Measurements from ENCODE around the gene SRRT.

SRRT gene

GRCh38 chr7:100882201-100882600 lies 7.3 kb downstream of the SRRT start:
- Histone ChIP-seq H3K4me1 (ENCODE audit: insufficient read depth, low read length, severe bottlenecking) (peaks cover 32% of the 10 kb centered on the region), H3K36me3 (ENCODE audit: insufficient read depth, low read length) (peaks cover 98% of the 10 kb centered on the region)

GRCh38 chr7:100882785-100883526 lies 8.1 kb downstream of the SRRT start:
- H3K4me2 ChIP-seq (ENCODE audit: low read length): no peak overlapping the region
- H3K79me2 ChIP-seq (ENCODE audit: insufficient read depth, low read length): peaks cover 30% of the 10 kb centered on the region
- no peak overlapping the region for H3K27ac ChIP-seq (ENCODE audit: low read depth, low read length, poor library complexity, severe bottlenecking)
- peaks cover 95% of the 10 kb centered on the region for H3K36me3 ChIP-seq (ENCODE audit: insufficient read depth, low read length)
- H3K9ac ChIP-seq (ENCODE audit: low read length): no peak overlapping the region
- H3K4me3 ChIP-seq (ENCODE audit: low read depth, low read length, poor library complexity, severe bottlenecking): no peak overlapping the region
- peaks cover 32% of the 10 kb centered on the region for H3K4me1 ChIP-seq (ENCODE audit: insufficient read depth, low read length, severe bottlenecking)
- H2AFZ ChIP-seq (ENCODE audit: low read length): no peak overlapping the region
- peaks cover 2% of the 10 kb centered on the region; the same call in 1 of the 2 replicates for H4K20me1 ChIP-seq (ENCODE audit: insufficient read depth, low read length)
- no peaks in the 10 kb centered on the region for H3K9me2 ChIP-seq (ENCODE audit: low read depth, low read length)
- no peaks in the 10 kb centered on the region for H3K9me3 ChIP-seq (ENCODE audit: low read length)
- TF ChIP-seq EZH2 (IDR thresholded peaks at IDR 0.05; ENCODE audit: borderline replicate concordance, low read length) (no peak), CTCF (IDR thresholded peaks at IDR 0.05; ENCODE audit: low read length) (no peak)
- H3F3A ChIP-seq (ENCODE audit: insufficient read depth, low read length): no peaks in the 10 kb centered on the region
- no peaks in the 10 kb centered on the region for H3K27me3 ChIP-seq (ENCODE audit: insufficient read depth, low read length)

More at GRCh38 chr7:100882201-100882600, 7.3 kb downstream of the SRRT start:
- Histone ChIP-seq H3K79me2 (ENCODE audit: insufficient read depth, low read length) (peaks cover 38% of the 10 kb centered on the region), H4K20me1 (ENCODE audit: insufficient read depth, low read length) (peaks cover 2% of the 10 kb centered on the region; the same call in 1 of the 2 replicates), H3F3A (ENCODE audit: insufficient read depth, low read length) (no peaks in the 10 kb centered on the region), H3K9me3 (ENCODE audit: low read length) (no peaks in the 10 kb centered on the region), H3K9me2 (ENCODE audit: low read depth, low read length) (no peaks in the 10 kb centered on the region), H3K27me3 (ENCODE audit: insufficient read depth, low read length) (no peaks in the 10 kb centered on the region), H3K4me3 (ENCODE audit: low read depth, low read length, poor library complexity, severe bottlenecking) (no peak overlapping the region), H3K4me2 (ENCODE audit: low read length) (no peak overlapping the region), H3K9ac (ENCODE audit: low read length) (no peak overlapping the region), H2AFZ (ENCODE audit: low read length) (no peak overlapping the region), H3K27ac (ENCODE audit: low read depth, low read length, poor library complexity, severe bottlenecking) (no peak overlapping the region)
- TF ChIP-seq EZH2 (IDR thresholded peaks at IDR 0.05; ENCODE audit: borderline replicate concordance, low read length) (no peak), CTCF (IDR thresholded peaks at IDR 0.05; ENCODE audit: low read length) (no peak)

- Histone ChIP-seq H3K27ac (ENCODE audit: low read depth, low read length, poor library complexity, severe bottlenecking) (no peak overlapping the region), H3K4me2 (ENCODE audit: low read length) (no peak overlapping the region), H3K79me2 (ENCODE audit: insufficient read depth, low read length) (peaks cover 11% of the 10 kb centered on the region), H3K4me1 (ENCODE audit: insufficient read depth, low read length, severe bottlenecking) (peaks cover 32% of the 10 kb centered on the region), H2AFZ (ENCODE audit: low read length) (no peak overlapping the region), H3K36me3 (ENCODE audit: insufficient read depth, low read length) (peaks cover 85% of the 10 kb centered on the region), H4K20me1 (ENCODE audit: insufficient read depth, low read length) (no peaks in the 10 kb centered on the region), H3F3A (ENCODE audit: insufficient read depth, low read length) (0 out of 2 replicates have a peak, but pooled peaks cover 6% of the 10 kb centered on the region), H3K4me3 (ENCODE audit: low read depth, low read length, poor library complexity, severe bottlenecking) (no peak overlapping the region), H3K9me2 (ENCODE audit: low read depth, low read length) (no peaks in the 10 kb centered on the region), H3K9ac (ENCODE audit: low read length) (no peak overlapping the region), H3K9me3 (ENCODE audit: low read length) (no peaks in the 10 kb centered on the region), H3K27me3 (ENCODE audit: insufficient read depth, low read length) (no peaks in the 10 kb centered on the region)
- TF ChIP-seq EZH2 (IDR thresholded peaks at IDR 0.05; ENCODE audit: borderline replicate concordance, low read length) (no peak), CTCF (IDR thresholded peaks at IDR 0.05; ENCODE audit: low read length) (no peak)
Measured at GRCh38 chr7:100884736-100885439, 10.0 kb downstream of the SRRT start.

Data from OCI-LY1 (cell line).